C4-2B (cell line): ENCODE results near the gene BCO1.

Experiments used
- CTCF ChIP-seq: fragments of 450-650 bp; conservative IDR thresholded peaks from 2 replicates; pipeline ENCODE4 v1.5.1; 2017; ENCODE audit warnings: mild to moderate bottlenecking
- ZFX ChIP-seq: fragments of 450-650 bp; IDR thresholded peaks from 2 replicates; pipeline ENCODE4 v1.6.1; 2017

GRCh38 chr16:81263470-81264220, 25.2 kb downstream of the BCO1 start:
- no peak; the same call in 1 of the 2 replicates for TF ChIP-seq CTCF
- no peak for TF ChIP-seq ZFX
